Ascending aorta (tissue), 2 donors: ENCODE measurements around the gene TTC39C. TPM values are rescaled to one million over a fixed set of nuclear protein-coding genes. Genes with fewer than 3 reads are reported as not detected.
A peak's percentile ranks its signal among the peaks of the same experiment; 100 is the strongest.

Experiments
- DNase-seq, 2 donors: peaks; one replicate each; pipeline ENCODE4 v3.0.0-alpha.2; 2019; ENCODE audit warnings: low spot score in 2 of 2
- H3K27ac ChIP-seq, 2 donors: fragments of 200-600 bp; sonication (generic); one replicate each; pipeline ENCODE4 v1.5.1; 2016 to 2017; ENCODE audit warnings: mild to moderate bottlenecking in 1 of 2
- H3K27me3 ChIP-seq: fragments of 200-600 bp; sonication (generic); one replicate; pipeline ENCODE4 v1.5.1; 2017
- H3K36me3 ChIP-seq, 2 donors: fragments of 200-600 bp; sonication (generic); one replicate each; pipeline ENCODE4 v1.5.1; 2016
- H3K4me1 ChIP-seq, 2 donors: fragments of 200-600 bp; sonication (generic); one replicate each; pipeline ENCODE4 v1.5.1; 2016 to 2017; ENCODE audit warnings: mild to moderate bottlenecking in 1 of 2
- H3K4me3 ChIP-seq, 2 donors: fragments of 200-600 bp; sonication (generic); one replicate each; pipeline ENCODE4 v1.5.1; 2016 to 2017; ENCODE audit warnings: mild to moderate bottlenecking in 1 of 2
- H3K9me3 ChIP-seq, 2 donors: fragments of 200-600 bp; sonication (generic); one replicate each; pipeline ENCODE4 v1.5.1; 2016
- intact Hi-C: fragments of 100-400 bp; cut with DNase I; formaldehyde crosslinking; loops from one replicate; pipeline ENCODE4 v1.15.1; 2023
- total RNA-seq: library from RNA; depleted of rRNA; stranded (reverse); fragments of >200 nt; gene quantifications from one replicate; pipeline ENCODE4 v1.1.0, GENCODE V29; 2016
- TF ChIP-seq, protein P1 (sequence below), 3 experiments: fragments of 200-600 bp in 2 of 3; fragments of 450-650 bp in 1 of 3; sonication (generic) in 2 of 3; IDR thresholded peaks; one replicate each; pipeline ENCODE4 v1.5.1; 2016 to 2019; ENCODE audit warnings: antibody characterized with exemption in 3 of 3, mild to moderate bottlenecking in 1 of 3, moderate library complexity in 1 of 3

TTC39C gene
- total RNA-seq, 1 donor from 2014 or later: 18.2 TPM

DNA sequence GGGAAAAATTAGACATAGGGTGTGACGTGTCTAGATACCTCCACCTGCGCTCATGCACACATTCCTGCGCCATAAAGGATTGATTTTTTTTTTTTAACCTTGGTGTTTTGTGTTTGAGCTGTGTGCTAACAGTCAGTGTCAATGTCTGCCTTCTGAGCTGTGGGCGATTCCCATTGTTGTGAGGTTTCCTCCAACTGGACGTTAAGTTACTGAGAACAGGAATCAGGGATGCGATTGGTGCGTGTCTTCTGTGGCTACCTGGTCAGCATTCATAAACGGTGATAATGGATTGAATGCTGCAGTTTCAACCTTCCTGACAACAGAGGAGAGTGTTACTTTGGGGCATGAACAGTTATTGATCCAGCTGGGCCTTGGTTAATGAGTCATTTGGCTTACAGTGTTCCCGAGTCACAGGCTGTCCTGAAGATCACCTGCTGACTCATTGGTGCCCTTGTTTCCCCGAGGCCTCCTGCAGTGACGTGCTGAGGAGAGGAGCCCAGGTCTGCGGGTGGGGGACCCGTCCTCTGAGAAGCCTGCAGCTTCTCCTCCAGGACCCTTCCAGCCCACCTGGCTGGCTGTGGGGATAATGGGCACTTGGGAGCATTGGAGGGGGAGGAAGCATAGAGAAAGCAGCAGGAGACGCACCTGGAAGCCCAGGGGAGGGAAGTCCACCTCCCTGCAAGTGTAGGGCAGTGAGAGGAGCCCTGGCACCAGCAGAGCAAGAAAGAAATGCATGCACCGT lies 98.5 kb downstream of the TTC39C start:
- no peak for DNase-seq
- intact Hi-C loops: loop anchor here (10.0 kb wide), 1 partner anchor 198 kb away; no protein-coding TSS in a partner anchor

DNA sequence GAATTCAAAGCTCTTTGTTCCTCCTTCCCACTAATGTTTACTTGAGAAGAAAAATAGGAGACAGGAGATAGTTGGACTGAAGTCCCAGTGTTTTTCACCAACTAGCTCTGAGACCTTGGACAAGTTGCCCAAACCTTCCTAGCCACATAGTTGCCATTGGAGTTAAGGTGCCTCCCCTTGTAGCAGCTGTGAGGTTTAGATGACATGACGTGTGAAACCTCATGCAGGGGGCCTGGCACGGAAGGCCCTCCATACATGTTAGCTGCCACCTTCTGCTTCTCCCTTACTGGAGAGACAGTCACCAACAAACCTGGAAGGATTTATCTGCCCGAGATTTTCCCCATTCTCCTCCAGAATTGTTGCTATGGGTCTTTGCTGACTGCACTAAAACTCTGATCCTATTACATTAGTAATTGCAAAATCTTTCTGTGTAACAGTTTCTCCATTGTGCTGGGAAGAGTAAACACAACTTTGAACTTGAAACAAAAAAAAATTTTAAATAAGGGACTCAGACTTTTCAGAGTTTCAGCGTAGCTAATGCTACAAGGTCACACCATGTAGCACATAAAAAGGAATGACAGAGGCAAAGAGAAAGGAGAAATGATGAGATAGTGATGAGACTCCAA lies 100.5 kb downstream of the TTC39C start:
- TF ChIP-seq, protein P1, sequence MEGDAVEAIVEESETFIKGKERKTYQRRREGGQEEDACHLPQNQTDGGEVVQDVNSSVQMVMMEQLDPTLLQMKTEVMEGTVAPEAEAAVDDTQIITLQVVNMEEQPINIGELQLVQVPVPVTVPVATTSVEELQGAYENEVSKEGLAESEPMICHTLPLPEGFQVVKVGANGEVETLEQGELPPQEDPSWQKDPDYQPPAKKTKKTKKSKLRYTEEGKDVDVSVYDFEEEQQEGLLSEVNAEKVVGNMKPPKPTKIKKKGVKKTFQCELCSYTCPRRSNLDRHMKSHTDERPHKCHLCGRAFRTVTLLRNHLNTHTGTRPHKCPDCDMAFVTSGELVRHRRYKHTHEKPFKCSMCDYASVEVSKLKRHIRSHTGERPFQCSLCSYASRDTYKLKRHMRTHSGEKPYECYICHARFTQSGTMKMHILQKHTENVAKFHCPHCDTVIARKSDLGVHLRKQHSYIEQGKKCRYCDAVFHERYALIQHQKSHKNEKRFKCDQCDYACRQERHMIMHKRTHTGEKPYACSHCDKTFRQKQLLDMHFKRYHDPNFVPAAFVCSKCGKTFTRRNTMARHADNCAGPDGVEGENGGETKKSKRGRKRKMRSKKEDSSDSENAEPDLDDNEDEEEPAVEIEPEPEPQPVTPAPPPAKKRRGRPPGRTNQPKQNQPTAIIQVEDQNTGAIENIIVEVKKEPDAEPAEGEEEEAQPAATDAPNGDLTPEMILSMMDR (IDR thresholded peaks at IDR 0.05): no peak

More for the DNA sequence above, 98.5 kb downstream of the TTC39C start:
- H3K36me3 ChIP-seq: no peaks in the 10 kb centered on the region
- no peaks in the 10 kb centered on the region for H3K4me1 ChIP-seq
- H3K27me3 ChIP-seq: no peaks in the 10 kb centered on the region
- TF ChIP-seq, protein P1 (IDR thresholded peaks at IDR 0.05): no peak
- H3K4me3 ChIP-seq: no peak overlapping the region
- no peaks in the 10 kb centered on the region for H3K9me3 ChIP-seq
- no peak overlapping the region for H3K27ac ChIP-seq

DNA sequence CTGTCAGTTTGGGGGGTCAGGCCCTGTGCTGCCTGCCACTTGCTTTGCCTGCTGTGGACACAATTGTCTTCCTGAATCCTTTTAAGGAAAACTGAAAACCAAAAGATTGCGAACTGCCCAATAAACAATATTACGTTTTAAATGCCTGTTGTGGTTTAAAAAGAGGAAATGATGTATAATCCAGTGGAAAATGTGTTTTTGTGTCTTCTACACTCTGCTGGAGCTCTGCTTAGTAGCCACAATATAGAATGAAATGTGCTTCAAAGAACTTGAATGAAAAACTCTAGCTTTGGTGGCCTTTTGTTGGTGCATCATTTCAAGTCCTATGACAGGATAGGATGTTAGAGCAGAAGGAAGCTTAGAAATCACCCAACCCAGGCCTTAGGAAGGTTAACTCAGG lies 101.1 kb downstream of the TTC39C start:
- no peaks in the 10 kb centered on the region for H3K9me3 ChIP-seq
- H3K4me1 ChIP-seq: no peaks in the 10 kb centered on the region
- TF ChIP-seq, protein P1 (IDR thresholded peaks at IDR 0.05): no peak
- H3K4me3 ChIP-seq: no peak overlapping the region
- H3K27ac ChIP-seq: no peak overlapping the region
- H3K27me3 ChIP-seq: no peaks in the 10 kb centered on the region
- no peaks in the 10 kb centered on the region for H3K36me3 ChIP-seq
- intact Hi-C loops: loop anchor here (5.0 to 10.0 kb wide), 2 partner anchors 98 to 201 kb away; no protein-coding TSS in a partner anchor
- DNase-seq: no peak

More for the DNA sequence above, 100.5 kb downstream of the TTC39C start:
- Histone ChIP-seq H3K4me3 (no peak overlapping the region), H3K9me3 (no peaks in the 10 kb centered on the region), H3K27ac (no peak overlapping the region), H3K27me3 (no peaks in the 10 kb centered on the region), H3K36me3 (no peaks in the 10 kb centered on the region), H3K4me1 (no peaks in the 10 kb centered on the region)
- intact Hi-C loops: loop anchor here (5.0 to 10.0 kb wide), 2 partner anchors 98 to 200 kb away; no protein-coding TSS in a partner anchor
- no peak for DNase-seq

DNA sequence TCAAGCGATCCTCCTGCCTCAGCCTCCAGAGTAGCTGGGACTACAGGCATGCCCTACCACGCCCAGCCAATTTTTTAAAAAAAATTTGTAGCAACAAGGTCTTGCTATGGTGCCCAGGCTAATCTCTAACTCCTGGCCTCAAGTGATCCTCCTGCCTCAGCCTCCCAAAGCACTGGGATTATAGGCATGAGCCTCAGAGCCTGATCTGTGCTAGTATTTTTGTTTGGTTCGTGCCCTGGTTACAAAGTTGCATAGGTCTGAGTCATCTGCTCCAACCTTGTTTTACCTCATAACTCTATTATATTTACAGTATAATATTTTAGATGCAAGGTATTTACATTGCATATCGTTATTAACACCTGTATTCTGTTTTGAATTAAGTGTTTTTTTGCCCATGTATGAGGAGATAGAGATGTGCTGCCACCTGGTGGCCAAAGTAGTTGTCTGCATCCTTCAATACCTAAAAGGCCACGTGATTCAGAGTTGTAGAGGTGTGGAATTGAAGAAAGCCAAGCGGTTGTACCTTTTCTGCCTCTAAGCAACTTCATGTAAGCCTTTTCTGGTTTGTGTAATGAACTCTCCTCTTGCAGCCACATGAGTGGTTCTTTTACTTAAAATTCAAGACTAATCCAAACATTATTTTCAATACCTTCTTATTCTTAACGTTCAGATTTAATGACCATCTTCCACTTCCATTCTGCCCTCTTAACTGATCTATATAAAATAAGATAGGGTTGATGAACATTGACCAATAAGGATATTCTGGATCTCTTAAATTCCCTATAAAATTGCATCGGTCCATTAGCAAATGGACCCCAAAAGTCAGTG lies 104.4 kb downstream of the TTC39C start:
- H3K36me3 ChIP-seq: no peaks in the 10 kb centered on the region
- intact Hi-C loops: loop anchor here (2.0 to 10.0 kb wide), 3 partner anchors 102 to 496 kb away; no protein-coding TSS in a partner anchor
- peak in 1 of 2 donors; percentile 82 for DNase-seq

DNA sequence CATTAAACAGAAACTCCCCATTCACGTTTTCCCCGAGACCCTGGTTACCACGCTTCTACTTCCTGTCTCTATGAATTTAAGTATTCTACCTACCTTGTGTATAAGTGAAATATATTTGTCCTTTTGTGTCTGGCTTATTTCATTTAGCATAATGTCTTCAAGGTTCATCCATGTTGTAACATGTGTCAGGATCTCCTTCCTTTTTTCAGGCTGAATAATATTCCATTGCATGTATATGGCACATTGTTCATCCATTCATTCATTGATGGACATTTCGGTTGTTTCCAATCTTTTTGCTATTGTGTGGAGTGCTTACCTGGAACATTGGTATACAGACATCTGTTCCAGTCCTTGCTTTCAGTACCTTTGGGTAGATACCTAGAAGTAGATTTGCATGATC lies 106.1 kb downstream of the TTC39C start:
- no peaks in the 10 kb centered on the region for H3K9me3 ChIP-seq
- H3K4me3 ChIP-seq: no peak overlapping the region
- no peaks in the 10 kb centered on the region for H3K4me1 ChIP-seq
- no peaks in the 10 kb centered on the region for H3K27me3 ChIP-seq
- DNase-seq: no peak
- TF ChIP-seq, protein P1 (IDR thresholded peaks at IDR 0.05): no peak
- intact Hi-C loops: no loop called here
- no peaks in the 10 kb centered on the region for H3K36me3 ChIP-seq
- no peak overlapping the region for H3K27ac ChIP-seq

More for the DNA sequence above, 104.4 kb downstream of the TTC39C start:
- Histone ChIP-seq H3K27me3 (no peaks in the 10 kb centered on the region), H3K4me3 (no peak overlapping the region), H3K4me1 (no peaks in the 10 kb centered on the region), H3K27ac (no peak overlapping the region), H3K9me3 (no peaks in the 10 kb centered on the region)
- TF ChIP-seq, protein P1 (IDR thresholded peaks at IDR 0.05): peak; percentile 75 to 91 (median 87)
